SK-N-SH treated with all-trans-retinoic acid at 6 μM for 48 hours (cell line): ENCODE data around the gene UBE2L6.

Experiments
- CREB5 ChIP-seq: fragments of 250-450 bp; sonication (Bioruptor Pico); IDR thresholded peaks from 2 replicates; pipeline ENCODE4 v1.5.1; 2020; ENCODE audit warnings: low read depth, mild to moderate bottlenecking, moderate library complexity
- ESRRG ChIP-seq: fragments of 250-450 bp; sonication (Bioruptor Pico); IDR thresholded peaks from 2 replicates; pipeline ENCODE4 v1.6.1; 2021; ENCODE audit warnings: mild to moderate bottlenecking
- RARB ChIP-seq: fragments of 250-450 bp; sonication (Bioruptor Pico); IDR thresholded peaks from 2 replicates; pipeline ENCODE4 v1.8.0; 2021; ENCODE audit warnings: mild to moderate bottlenecking, moderate library complexity
- SNAI2 ChIP-seq: fragments of 250-450 bp; sonication (Bioruptor Pico); IDR thresholded peaks from 2 replicates; pipeline ENCODE4 v1.5.0; 2020; ENCODE audit warnings: mild to moderate bottlenecking, moderate library complexity
- TCF4 ChIP-seq: fragments of 250-450 bp; sonication (Bioruptor Pico); IDR thresholded peaks from 2 replicates; pipeline ENCODE4 v1.8.0; 2021; ENCODE audit warnings: mild to moderate bottlenecking, moderate library complexity, borderline replicate concordance
- TF ChIP-seq, protein P1 (sequence below): fragments of 250-450 bp; sonication (Bioruptor Pico); IDR thresholded peaks from 2 replicates; pipeline ENCODE4 v1.8.0; 2020; ENCODE audit warnings: mild to moderate bottlenecking, moderate library complexity, borderline replicate concordance

GRCh38 chr11:57516061-57516443 is 51.4 kb downstream of the UBE2L6 start:
- TF ChIP-seq ESRRG (CRISPR knock-in tag) (no peak), SNAI2 (no peak), TCF4 (CRISPR knock-in tag) (no peak), RARB (no peak), CREB5 (CRISPR knock-in tag) (no peak)
- TF ChIP-seq, protein P1, sequence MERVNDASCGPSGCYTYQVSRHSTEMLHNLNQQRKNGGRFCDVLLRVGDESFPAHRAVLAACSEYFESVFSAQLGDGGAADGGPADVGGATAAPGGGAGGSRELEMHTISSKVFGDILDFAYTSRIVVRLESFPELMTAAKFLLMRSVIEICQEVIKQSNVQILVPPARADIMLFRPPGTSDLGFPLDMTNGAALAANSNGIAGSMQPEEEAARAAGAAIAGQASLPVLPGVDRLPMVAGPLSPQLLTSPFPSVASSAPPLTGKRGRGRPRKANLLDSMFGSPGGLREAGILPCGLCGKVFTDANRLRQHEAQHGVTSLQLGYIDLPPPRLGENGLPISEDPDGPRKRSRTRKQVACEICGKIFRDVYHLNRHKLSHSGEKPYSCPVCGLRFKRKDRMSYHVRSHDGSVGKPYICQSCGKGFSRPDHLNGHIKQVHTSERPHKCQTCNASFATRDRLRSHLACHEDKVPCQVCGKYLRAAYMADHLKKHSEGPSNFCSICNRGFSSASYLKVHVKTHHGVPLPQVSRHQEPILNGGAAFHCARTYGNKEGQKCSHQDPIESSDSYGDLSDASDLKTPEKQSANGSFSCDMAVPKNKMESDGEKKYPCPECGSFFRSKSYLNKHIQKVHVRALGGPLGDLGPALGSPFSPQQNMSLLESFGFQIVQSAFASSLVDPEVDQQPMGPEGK, result no peak
